ENCODE results near the gene WDR86. TPM values are rescaled to one million over a fixed set of nuclear protein-coding genes. Genes with fewer than 3 reads are reported as not detected.

WDR86 gene
- total RNA-seq, 1 donor from 2014 or later: 82.9 TPM

DNA sequence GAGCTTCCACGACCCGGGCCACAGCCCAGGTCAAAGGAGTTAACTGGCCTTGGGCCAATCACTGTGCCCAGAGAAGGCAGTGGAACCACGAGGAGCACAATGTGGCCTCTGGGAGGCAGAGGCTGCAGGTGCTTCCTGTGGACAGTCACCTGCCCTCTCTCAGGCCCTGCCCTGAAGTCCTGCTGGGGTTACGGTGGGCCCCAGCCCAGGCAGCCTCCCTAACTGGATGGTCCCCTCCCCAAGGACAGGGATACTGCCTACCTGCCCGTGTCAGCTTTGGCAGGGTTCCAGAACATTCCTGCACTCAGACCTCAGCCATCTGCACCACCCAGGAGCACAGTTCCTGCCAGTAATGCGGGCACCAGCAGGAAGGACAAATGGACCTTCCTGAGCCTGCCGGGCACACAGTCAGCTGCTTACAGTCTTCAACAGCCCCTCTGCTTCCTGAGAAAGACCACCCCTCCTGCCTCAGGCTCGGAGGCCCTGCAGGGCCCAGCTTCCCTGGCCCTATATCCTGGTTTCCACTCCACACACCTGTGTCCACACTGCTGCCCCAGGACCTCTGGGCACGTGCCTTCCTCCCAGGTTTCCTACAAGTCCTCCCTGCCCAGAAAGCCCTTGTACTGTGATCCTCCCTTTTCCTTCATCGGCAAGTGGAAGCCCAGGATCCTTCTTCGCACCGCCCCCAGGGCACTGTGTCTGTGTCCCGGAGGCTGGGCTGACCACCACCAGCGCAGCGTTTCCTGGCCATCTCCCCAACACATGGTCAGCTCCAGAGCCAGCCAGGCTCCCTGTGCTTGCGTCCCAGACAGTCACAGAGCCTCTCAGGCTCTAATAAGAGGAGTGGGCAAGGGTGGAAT lies 23.3 kb downstream of the WDR86 start:
- H3K27ac Mint-ChIP-seq: peak overlapping the region; percentile 62

DNA sequence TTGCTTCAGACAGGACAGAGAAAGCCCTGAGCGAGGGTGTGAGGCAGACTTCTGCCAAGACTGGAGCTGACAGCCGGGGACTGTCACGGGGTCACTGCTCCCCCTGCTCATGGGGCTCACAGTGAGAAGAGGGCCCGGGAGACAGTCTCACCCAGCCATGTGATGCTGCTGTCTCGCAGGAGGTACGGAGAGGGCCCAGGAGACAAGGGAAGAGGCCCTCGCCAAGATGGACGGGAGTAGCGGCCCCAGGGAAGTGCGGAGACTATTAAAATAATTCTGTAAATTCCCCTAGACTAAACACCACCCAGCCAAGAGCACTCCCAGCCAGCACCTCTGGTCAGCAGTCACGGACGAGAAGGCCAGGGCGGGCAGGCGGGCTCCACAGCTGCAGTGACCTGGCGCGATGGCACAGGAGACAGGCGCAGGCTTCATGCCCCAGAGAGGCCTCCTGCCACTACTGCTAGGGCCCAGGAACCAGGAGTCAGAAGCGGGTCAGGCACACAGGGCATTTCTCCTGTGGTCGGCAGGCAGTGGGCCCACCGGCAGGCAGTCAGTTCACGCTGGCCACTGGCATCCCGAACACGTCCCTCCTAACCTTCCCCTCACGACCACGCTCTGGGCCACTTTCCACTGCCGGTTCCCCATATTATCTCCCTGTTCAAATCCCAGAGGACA lies 24.1 kb downstream of the WDR86 start:
- Mint-ChIP-seq H3K36me3 (ENCODE audit: insufficient read depth) (peaks cover 25% of the 10 kb centered on the region), H3K9me3 (ENCODE audit: low read depth) (no peaks in the 10 kb centered on the region), H3K4me1 (ENCODE audit: low read depth) (peaks cover 4% of the 10 kb centered on the region), H3K4me3 (ENCODE audit: low read depth) (no peak overlapping the region), H3K27me3 (peaks cover 26% of the 10 kb centered on the region), H3K27ac (no peak overlapping the region)
- DNase-seq (ENCODE audit: low spot score, unreplicated experiment): no peak
- TF ChIP-seq, protein P1, sequence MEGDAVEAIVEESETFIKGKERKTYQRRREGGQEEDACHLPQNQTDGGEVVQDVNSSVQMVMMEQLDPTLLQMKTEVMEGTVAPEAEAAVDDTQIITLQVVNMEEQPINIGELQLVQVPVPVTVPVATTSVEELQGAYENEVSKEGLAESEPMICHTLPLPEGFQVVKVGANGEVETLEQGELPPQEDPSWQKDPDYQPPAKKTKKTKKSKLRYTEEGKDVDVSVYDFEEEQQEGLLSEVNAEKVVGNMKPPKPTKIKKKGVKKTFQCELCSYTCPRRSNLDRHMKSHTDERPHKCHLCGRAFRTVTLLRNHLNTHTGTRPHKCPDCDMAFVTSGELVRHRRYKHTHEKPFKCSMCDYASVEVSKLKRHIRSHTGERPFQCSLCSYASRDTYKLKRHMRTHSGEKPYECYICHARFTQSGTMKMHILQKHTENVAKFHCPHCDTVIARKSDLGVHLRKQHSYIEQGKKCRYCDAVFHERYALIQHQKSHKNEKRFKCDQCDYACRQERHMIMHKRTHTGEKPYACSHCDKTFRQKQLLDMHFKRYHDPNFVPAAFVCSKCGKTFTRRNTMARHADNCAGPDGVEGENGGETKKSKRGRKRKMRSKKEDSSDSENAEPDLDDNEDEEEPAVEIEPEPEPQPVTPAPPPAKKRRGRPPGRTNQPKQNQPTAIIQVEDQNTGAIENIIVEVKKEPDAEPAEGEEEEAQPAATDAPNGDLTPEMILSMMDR (IDR thresholded peaks at IDR 0.05; ENCODE audit: unreplicated experiment): no peak

More for the DNA sequence above, 23.3 kb downstream of the WDR86 start:
- no peak for DNase-seq (ENCODE audit: low spot score, unreplicated experiment)
- TF ChIP-seq, protein P1 (IDR thresholded peaks at IDR 0.05; ENCODE audit: unreplicated experiment): no peak
- H3K36me3 Mint-ChIP-seq (ENCODE audit: insufficient read depth): peaks cover 25% of the 10 kb centered on the region
- peaks cover 4% of the 10 kb centered on the region for H3K4me1 Mint-ChIP-seq (ENCODE audit: low read depth)
- H3K4me3 Mint-ChIP-seq (ENCODE audit: low read depth): no peak overlapping the region
- no peaks in the 10 kb centered on the region for H3K9me3 Mint-ChIP-seq (ENCODE audit: low read depth)
- H3K27me3 Mint-ChIP-seq: peaks cover 23% of the 10 kb centered on the region

DNA sequence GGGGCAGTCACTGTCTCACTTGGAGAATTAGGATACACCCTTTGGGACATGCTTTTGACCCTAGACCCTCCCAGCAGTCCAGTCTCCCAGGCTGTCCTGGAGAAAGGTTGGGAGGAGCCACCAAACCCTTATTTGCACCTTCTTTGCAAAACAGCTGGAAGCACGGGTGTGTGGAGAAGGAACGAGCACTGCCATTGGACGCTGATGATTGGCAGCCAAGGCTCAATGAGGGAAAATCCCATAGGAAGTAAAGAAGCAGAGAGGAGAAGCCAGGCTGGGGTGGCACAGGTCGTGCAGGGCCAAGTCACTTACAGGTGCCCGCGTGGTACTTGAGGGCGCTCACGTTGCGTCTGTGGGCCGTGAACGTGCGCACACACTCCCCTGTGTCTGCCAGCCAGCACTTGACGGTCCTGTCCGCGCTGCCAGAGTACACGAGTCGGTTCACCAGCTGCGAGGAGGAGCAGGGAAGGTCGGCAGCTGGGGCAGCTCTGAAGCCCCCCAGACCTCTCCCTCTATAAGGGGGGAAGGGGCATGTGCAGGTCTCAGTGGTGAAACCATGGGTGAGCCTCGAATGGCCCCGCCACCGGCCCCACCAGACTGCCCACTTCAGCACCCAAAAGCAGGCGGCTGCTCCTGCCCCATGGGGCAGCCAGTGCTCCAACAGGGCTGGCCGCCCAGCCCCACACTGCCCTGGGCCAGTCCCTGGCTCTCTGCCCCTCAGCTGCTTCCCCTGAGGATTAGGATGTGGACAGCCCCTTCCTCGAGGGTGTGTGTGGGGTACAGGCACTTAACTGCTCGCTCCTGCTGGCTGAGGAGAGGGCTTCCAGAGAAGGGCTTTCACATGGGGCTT lies 24.8 kb downstream of the WDR86 start:
- Mint-ChIP-seq H3K9me3 (ENCODE audit: low read depth) (no peaks in the 10 kb centered on the region), H3K27me3 (peaks cover 26% of the 10 kb centered on the region), H3K4me1 (ENCODE audit: low read depth) (peaks cover 4% of the 10 kb centered on the region), H3K36me3 (ENCODE audit: insufficient read depth) (peaks cover 22% of the 10 kb centered on the region), H3K27ac (no peak overlapping the region), H3K4me3 (ENCODE audit: low read depth) (no peak overlapping the region)
- DNase-seq (ENCODE audit: low spot score, unreplicated experiment): no peak
- TF ChIP-seq, protein P1 (IDR thresholded peaks at IDR 0.05; ENCODE audit: unreplicated experiment): no peak

DNA sequence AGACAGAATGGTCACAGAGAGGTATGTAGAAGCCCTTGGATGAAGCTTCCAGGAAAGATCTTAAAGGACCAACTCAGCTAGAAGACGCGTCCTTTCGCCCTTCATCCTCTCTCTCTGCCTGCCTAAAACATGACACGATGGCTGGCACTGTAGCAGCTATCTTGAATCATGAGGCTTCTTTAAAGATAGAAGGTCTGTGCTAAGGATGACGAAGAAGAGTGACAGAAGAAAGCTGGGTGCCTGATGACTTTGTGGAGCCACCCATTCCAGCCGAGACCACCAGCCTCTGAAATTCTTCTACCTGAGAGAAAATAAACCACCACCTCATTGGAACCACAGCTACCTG lies 25.5 kb downstream of the WDR86 start:
- Mint-ChIP-seq H3K4me1 (ENCODE audit: low read depth) (peaks cover 4% of the 10 kb centered on the region), H3K27ac (no peak overlapping the region), H3K27me3 (peaks cover 26% of the 10 kb centered on the region), H3K4me3 (ENCODE audit: low read depth) (no peak overlapping the region), H3K36me3 (ENCODE audit: insufficient read depth) (peaks cover 27% of the 10 kb centered on the region), H3K9me3 (ENCODE audit: low read depth) (no peaks in the 10 kb centered on the region)
- DNase-seq (ENCODE audit: low spot score, unreplicated experiment): no peak
- TF ChIP-seq, protein P1 (IDR thresholded peaks at IDR 0.05; ENCODE audit: unreplicated experiment): no peak
